ENCODE results near the gene ANKH.

ANKH gene

GRCh38 chr5:14895301-14895700 lies 23.7 kb upstream of the ANKH start:
- no peak overlapping the region for H4K91ac ChIP-seq (ENCODE audit: low read depth, low read length)
- no peak overlapping the region for H4K12ac ChIP-seq (ENCODE audit: low read depth, low read length)
- no peak overlapping the region for H3K18ac ChIP-seq (ENCODE audit: low read length)
- H2BK120ac ChIP-seq (ENCODE audit: insufficient read depth, low read length, poor library complexity) = no peak overlapping the region
- H3K36me3 ChIP-seq (ENCODE audit: control insufficient read depth in 1 of 2, insufficient read depth in 2 of 2, low read length in 2 of 2) = no peaks in the 10 kb centered on the region
- no peak overlapping the region for H2AK5ac ChIP-seq (ENCODE audit: low read length)
- no peaks in the 10 kb centered on the region for H3K79me1 ChIP-seq (ENCODE audit: low read length)
- H3K14ac ChIP-seq (ENCODE audit: low read length) = no peak overlapping the region
- no peaks in the 10 kb centered on the region for H3K27me3 ChIP-seq (ENCODE audit: insufficient read depth, low read length)
- no peak overlapping the region for H3K9ac ChIP-seq (ENCODE audit: low read length)
- no peak overlapping the region for H3K4ac ChIP-seq (ENCODE audit: low read depth, low read length)
- WGBS (ENCODE audit: extremely low coverage, insufficient coverage, insufficient read length) = no CpG with 5 or more reads among the region's 6 CpGs
- no peak overlapping the region for H4K8ac ChIP-seq (ENCODE audit: low read depth, low read length)
- no peaks in the 10 kb centered on the region for H3K9me3 ChIP-seq (ENCODE audit: insufficient read depth, low read depth, low read length)
- H3K79me2 ChIP-seq (ENCODE audit: control insufficient read depth, insufficient read depth, low read length, poor library complexity) = no peaks in the 10 kb centered on the region
- H3K4me2 ChIP-seq (ENCODE audit: low read length) = no peak overlapping the region
- DNase-seq = no peak
- no peak overlapping the region for H3K4me3 ChIP-seq (ENCODE audit: low read depth, low read length)
- H2BK5ac ChIP-seq (ENCODE audit: low read depth, low read length, poor library complexity) = no peak overlapping the region
- H3K23ac ChIP-seq (ENCODE audit: low read length) = no peak overlapping the region
- no peak overlapping the region for H3K27ac ChIP-seq (ENCODE audit: low read depth, low read length)
- no peaks in the 10 kb centered on the region for H3K4me1 ChIP-seq (ENCODE audit: control insufficient read depth in 1 of 2, insufficient read depth in 2 of 2, low read length in 2 of 2)
- H2BK12ac ChIP-seq (ENCODE audit: low read length) = no peak overlapping the region
- no peak overlapping the region for H2AFZ ChIP-seq (ENCODE audit: insufficient read depth, low read length, poor library complexity)

- H3K9ac ChIP-seq (ENCODE audit: low read length) = no peak overlapping the region
- H2BK5ac ChIP-seq (ENCODE audit: low read depth, low read length, poor library complexity) = no peak overlapping the region
- no peak overlapping the region for H2BK12ac ChIP-seq (ENCODE audit: low read length)
- H3K14ac ChIP-seq (ENCODE audit: low read length) = no peak overlapping the region
- H3K4me1 ChIP-seq (ENCODE audit: control insufficient read depth in 1 of 2, insufficient read depth in 2 of 2, low read length in 2 of 2) = no peaks in the 10 kb centered on the region
- no peaks in the 10 kb centered on the region for H3K79me2 ChIP-seq (ENCODE audit: control insufficient read depth, insufficient read depth, low read length, poor library complexity)
- H3K27ac ChIP-seq (ENCODE audit: low read depth, low read length) = no peak overlapping the region
- no CpG with 5 or more reads among the region's 3 CpGs for WGBS (ENCODE audit: extremely low coverage, insufficient coverage, insufficient read length)
- H3K36me3 ChIP-seq (ENCODE audit: control insufficient read depth in 1 of 2, insufficient read depth in 2 of 2, low read length in 2 of 2) = no peaks in the 10 kb centered on the region
- H3K4me2 ChIP-seq (ENCODE audit: low read length) = no peak overlapping the region
- no peak overlapping the region for H3K23ac ChIP-seq (ENCODE audit: low read length)
- no peak overlapping the region for H2BK120ac ChIP-seq (ENCODE audit: insufficient read depth, low read length, poor library complexity)
- no peak overlapping the region for H4K8ac ChIP-seq (ENCODE audit: low read depth, low read length)
- no peak overlapping the region for H2AK5ac ChIP-seq (ENCODE audit: low read length)
- DNase-seq = no peak
- H3K9me3 ChIP-seq (ENCODE audit: insufficient read depth, low read depth, low read length) = no peaks in the 10 kb centered on the region
- H4K91ac ChIP-seq (ENCODE audit: low read depth, low read length) = no peak overlapping the region
- no peak overlapping the region for H3K18ac ChIP-seq (ENCODE audit: low read length)
- no peaks in the 10 kb centered on the region for H3K27me3 ChIP-seq (ENCODE audit: insufficient read depth, low read length)
- no peak overlapping the region for H3K4ac ChIP-seq (ENCODE audit: low read depth, low read length)
- H3K79me1 ChIP-seq (ENCODE audit: low read length) = no peaks in the 10 kb centered on the region
- H2AFZ ChIP-seq (ENCODE audit: insufficient read depth, low read length, poor library complexity) = no peak overlapping the region
- H4K12ac ChIP-seq (ENCODE audit: low read depth, low read length) = no peak overlapping the region
- H3K4me3 ChIP-seq (ENCODE audit: low read depth, low read length) = no peak overlapping the region
These were observed 23.2 kb upstream of the ANKH start for GRCh38 chr5:14894748-14895147.

DNA sequence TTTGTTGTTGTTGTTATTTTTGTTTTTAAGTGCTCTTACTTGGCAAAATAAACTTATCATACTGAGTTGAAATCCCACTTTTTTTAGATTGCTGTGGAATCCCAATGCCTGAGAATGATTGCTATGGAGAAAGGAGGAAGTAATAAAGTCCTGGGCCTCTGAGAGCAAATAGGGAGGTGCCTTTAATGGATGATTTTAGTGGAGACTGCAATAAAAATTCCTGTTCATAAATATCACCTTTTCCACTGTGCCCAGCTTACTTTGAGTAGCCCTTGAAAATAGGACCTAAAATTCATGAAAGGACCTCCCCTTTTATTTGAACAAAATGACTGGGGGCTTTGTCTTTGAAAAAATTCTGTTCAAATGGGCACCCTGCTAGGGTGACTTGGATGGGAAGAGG lies 21.8 kb upstream of the ANKH start:
- no peak overlapping the region for H2AK5ac ChIP-seq (ENCODE audit: low read length)
- no peak overlapping the region for H2BK5ac ChIP-seq (ENCODE audit: low read depth, low read length, poor library complexity)
- H2AFZ ChIP-seq (ENCODE audit: insufficient read depth, low read length, poor library complexity) = no peak overlapping the region

DNA sequence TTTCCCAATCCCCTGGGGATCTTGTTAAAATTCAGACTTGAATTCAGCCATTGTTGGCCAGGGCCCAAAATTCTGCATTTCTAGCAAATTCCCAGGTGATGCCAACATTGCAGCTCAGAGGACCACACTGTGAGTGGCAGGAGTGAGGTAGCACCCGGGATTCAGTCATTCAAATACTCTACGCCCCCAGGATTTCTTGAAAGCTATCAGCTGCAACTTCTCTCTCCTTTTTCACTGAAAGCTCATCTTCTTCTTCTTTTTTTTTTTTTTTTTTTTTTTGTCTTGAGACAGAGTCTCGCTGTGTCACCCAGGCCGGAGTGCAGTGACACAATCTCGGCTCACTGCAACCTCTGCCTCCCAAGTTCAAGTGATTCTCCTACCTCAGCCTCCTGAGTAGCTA lies 19.3 kb upstream of the ANKH start:
- Histone ChIP-seq H2AK5ac (ENCODE audit: low read length) (no peak overlapping the region), H2BK5ac (ENCODE audit: low read depth, low read length, poor library complexity) (no peak overlapping the region), H3K18ac (ENCODE audit: low read length) (no peak overlapping the region), H3K27ac (ENCODE audit: low read depth, low read length) (no peak overlapping the region), H3K4me3 (ENCODE audit: low read depth, low read length) (no peak overlapping the region), H3K79me1 (ENCODE audit: low read length) (no peaks in the 10 kb centered on the region), H3K4me2 (ENCODE audit: low read length) (no peak overlapping the region), H3K23ac (ENCODE audit: low read length) (no peak overlapping the region), H3K9ac (ENCODE audit: low read length) (no peak overlapping the region), H3K4me1 (ENCODE audit: control insufficient read depth in 1 of 2, insufficient read depth in 2 of 2, low read length in 2 of 2) (no peaks in the 10 kb centered on the region), H3K4ac (ENCODE audit: low read depth, low read length) (no peak overlapping the region), H3K27me3 (ENCODE audit: insufficient read depth, low read length) (no peaks in the 10 kb centered on the region), H3K14ac (ENCODE audit: low read length) (no peak overlapping the region), H3K9me3 (ENCODE audit: insufficient read depth, low read depth, low read length) (no peaks in the 10 kb centered on the region), H4K91ac (ENCODE audit: low read depth, low read length) (no peak overlapping the region), H2AFZ (ENCODE audit: insufficient read depth, low read length, poor library complexity) (no peak overlapping the region), H3K36me3 (ENCODE audit: control insufficient read depth in 1 of 2, insufficient read depth in 2 of 2, low read length in 2 of 2) (no peaks in the 10 kb centered on the region), H2BK120ac (ENCODE audit: insufficient read depth, low read length, poor library complexity) (no peak overlapping the region), H4K12ac (ENCODE audit: low read depth, low read length) (no peak overlapping the region), H4K8ac (ENCODE audit: low read depth, low read length) (no peak overlapping the region), H2BK12ac (ENCODE audit: low read length) (no peak overlapping the region), H3K79me2 (ENCODE audit: control insufficient read depth, insufficient read depth, low read length, poor library complexity) (no peaks in the 10 kb centered on the region)
- no peak for DNase-seq
- WGBS (ENCODE audit: extremely low coverage, insufficient coverage, insufficient read length) = no CpG with 5 or more reads among the region's 5 CpGs

More for the DNA sequence above, 21.8 kb upstream of the ANKH start:
- Histone ChIP-seq H3K23ac (ENCODE audit: low read length) (no peak overlapping the region), H3K18ac (ENCODE audit: low read length) (no peak overlapping the region), H4K12ac (ENCODE audit: low read depth, low read length) (no peak overlapping the region), H2BK120ac (ENCODE audit: insufficient read depth, low read length, poor library complexity) (no peak overlapping the region), H3K27me3 (ENCODE audit: insufficient read depth, low read length) (no peaks in the 10 kb centered on the region), H3K4me2 (ENCODE audit: low read length) (no peak overlapping the region), H3K4ac (ENCODE audit: low read depth, low read length) (no peak overlapping the region), H3K9me3 (ENCODE audit: insufficient read depth, low read depth, low read length) (no peaks in the 10 kb centered on the region), H3K9ac (ENCODE audit: low read length) (no peak overlapping the region), H3K79me1 (ENCODE audit: low read length) (no peaks in the 10 kb centered on the region), H2BK12ac (ENCODE audit: low read length) (no peak overlapping the region), H3K14ac (ENCODE audit: low read length) (no peak overlapping the region), H3K4me1 (ENCODE audit: control insufficient read depth in 1 of 2, insufficient read depth in 2 of 2, low read length in 2 of 2) (no peaks in the 10 kb centered on the region), H3K79me2 (ENCODE audit: control insufficient read depth, insufficient read depth, low read length, poor library complexity) (no peaks in the 10 kb centered on the region), H4K8ac (ENCODE audit: low read depth, low read length) (no peak overlapping the region), H3K4me3 (ENCODE audit: low read depth, low read length) (no peak overlapping the region), H3K36me3 (ENCODE audit: control insufficient read depth in 1 of 2, insufficient read depth in 2 of 2, low read length in 2 of 2) (no peaks in the 10 kb centered on the region), H4K91ac (ENCODE audit: low read depth, low read length) (no peak overlapping the region), H3K27ac (ENCODE audit: low read depth, low read length) (no peak overlapping the region)
- no peak for DNase-seq
